IMR-90 (cell line): ENCODE data around the gene FAF2. TPM values are rescaled to one million over a fixed set of nuclear protein-coding genes. Genes with fewer than 3 reads are reported as not detected.

ENCODE experiments used
- ATAC-seq: fragments of 200-7000 bp; cut with Tn5 transposase; 2 replicates; pipeline ENCODE4 v1.9.1; 2020; ENCODE audit warnings: low read depth, mild to moderate bottlenecking, moderate library complexity
- BruUV-seq: library from RNA; stranded (reverse); fragments of 400-500 nt; replicated peaks from 2 replicates; lab custom pipeline; 2021; lab: Mats Ljungman, UMichigan
- CTCF ChIA-PET: fragments of 300-600 bp; formaldehyde crosslinking; extraction: SDS; loops from one replicate; lab custom pipeline; 2021; ENCODE audit warnings: antibody characterized with exemption; lab: Yijun Ruan, JAX
- POLR2A ChIA-PET: fragments of 300-600 bp; sonication (Branson Sonifier 250); formaldehyde crosslinking; loops from one replicate; lab custom pipeline; 2022; ENCODE audit warnings: antibody characterized with exemption; ENCODE audit not compliant: unreplicated experiment; lab: Charles Lee
- DNase-seq: peaks from one replicate; pipeline ENCODE4 v3.0.0; 2013
- H2AFZ ChIP-seq: replicated peaks from 2 replicates; pipeline ENCODE3; 2013; ENCODE audit warnings: low read length, mild to moderate bottlenecking; ENCODE audit not compliant: poor library complexity
- H2AK5ac ChIP-seq: 2 replicates; pipeline ENCODE4 v1.6.1; 2013; ENCODE audit warnings: low read depth, low read length, inconsistent platforms
- H2AK9ac ChIP-seq: replicated peaks from 2 replicates; pipeline ENCODE3; 2013; ENCODE audit warnings: mild to moderate bottlenecking, low read depth, low read length, moderate library complexity; ENCODE audit not compliant: poor library complexity
- H2BK120ac ChIP-seq: 2 replicates; pipeline ENCODE4 v1.6.1; 2013; ENCODE audit warnings: low read depth, low read length, inconsistent platforms
- H2BK15ac ChIP-seq: 3 replicates; pipeline ENCODE4 v1.6.1; 2013; ENCODE audit warnings: low read depth, low read length, inconsistent platforms
- H2BK20ac ChIP-seq: 2 replicates; pipeline ENCODE4 v1.6.1; 2013; ENCODE audit warnings: low read depth, mild to moderate bottlenecking, inconsistent platforms, low read length, moderate library complexity
- H2BK5ac ChIP-seq: 2 replicates; pipeline ENCODE4 v1.6.1; 2013; ENCODE audit warnings: mild to moderate bottlenecking, low read depth, low read length, inconsistent platforms; ENCODE audit not compliant: poor library complexity, severe bottlenecking
- H3K14ac ChIP-seq: replicated peaks from 2 replicates; pipeline ENCODE4 v1.6.1; 2013; ENCODE audit warnings: low read depth, low read length, inconsistent platforms
- H3K18ac ChIP-seq: 2 replicates; pipeline ENCODE4 v1.6.1; 2013; ENCODE audit warnings: low read depth, low read length, control low read depth
- H3K23ac ChIP-seq: 2 replicates; pipeline ENCODE4 v1.6.1; 2013; ENCODE audit warnings: low read depth, low read length, inconsistent platforms
- H3K27ac ChIP-seq: 2 replicates; pipeline ENCODE4 v1.5.1; 2013; ENCODE audit warnings: mild to moderate bottlenecking, control low read depth, low read length; ENCODE audit not compliant: insufficient read depth
- H3K27me3 ChIP-seq: 2 replicates; pipeline ENCODE4 v1.6.1; 2013; ENCODE audit warnings: low read length; ENCODE audit not compliant: control insufficient read depth, insufficient read depth
- H3K36me3 ChIP-seq: 2 replicates; pipeline ENCODE4 v1.6.1; 2013; ENCODE audit warnings: low read length, mixed read lengths; ENCODE audit not compliant: control insufficient read depth, insufficient read depth
- H3K4ac ChIP-seq: 2 replicates; pipeline ENCODE4 v1.6.1; 2013; ENCODE audit warnings: low read depth, low read length, inconsistent platforms
- H3K4me1 ChIP-seq: 2 replicates; pipeline ENCODE4 v1.6.1; 2013; ENCODE audit warnings: low read length, mixed read lengths; ENCODE audit not compliant: control insufficient read depth, insufficient read depth
- H3K4me2 ChIP-seq: 2 replicates; pipeline ENCODE4 v1.6.1; 2013; ENCODE audit warnings: low read depth, mild to moderate bottlenecking, control low read depth, low read length, moderate library complexity
- H3K4me3 ChIP-seq: 2 replicates; pipeline ENCODE4 v1.5.1; 2013; ENCODE audit warnings: low read depth, mild to moderate bottlenecking, control low read depth, low read length, moderate library complexity; ENCODE audit not compliant: insufficient read depth
- H3K56ac ChIP-seq: 2 replicates; pipeline ENCODE4 v1.6.1; 2013; ENCODE audit warnings: low read length, inconsistent platforms; ENCODE audit not compliant: insufficient read depth; ENCODE audit errors: extremely low read depth
- H3K79me1 ChIP-seq, 2 experiments: 2 replicates each; pipeline ENCODE4 v1.6.1; 2013; ENCODE audit warnings: low read length in 2 of 2, inconsistent platforms in 1 of 2, low read depth in 1 of 2
- H3K9ac ChIP-seq: 2 replicates; pipeline ENCODE4 v1.6.1; 2013; ENCODE audit warnings: low read depth, low read length, control low read depth
- H3K9me1 ChIP-seq: 2 replicates; pipeline ENCODE4 v1.6.1; 2013; ENCODE audit warnings: low read length, inconsistent platforms; ENCODE audit not compliant: insufficient read depth
- H3K9me3 ChIP-seq: 2 replicates; pipeline ENCODE4 v1.6.1; 2013; ENCODE audit warnings: low read length; ENCODE audit not compliant: control insufficient read depth, insufficient read depth
- H4K20me1 ChIP-seq: 2 replicates; pipeline ENCODE4 v1.6.1; 2013; ENCODE audit warnings: low read length, inconsistent platforms; ENCODE audit not compliant: insufficient read depth
- H4K5ac ChIP-seq: 2 replicates; pipeline ENCODE4 v1.6.1; 2013; ENCODE audit warnings: mild to moderate bottlenecking, low read depth, low read length, control low read depth
- H4K8ac ChIP-seq, 2 experiments: 2 replicates each; pipeline ENCODE4 v1.6.1; 2013; ENCODE audit warnings: low read depth in 2 of 2, low read length in 2 of 2, control low read depth in 1 of 2, inconsistent platforms in 1 of 2
- H4K91ac ChIP-seq: 2 replicates; pipeline ENCODE4 v1.6.1; 2013; ENCODE audit warnings: low read depth, low read length, inconsistent platforms; ENCODE audit not compliant: insufficient read depth
- MXI1 ChIP-seq: IDR thresholded peaks from 2 replicates; pipeline ENCODE4 v1.6.1; 2012; ENCODE audit warnings: low read depth, mild to moderate bottlenecking, low read length, moderate library complexity, borderline replicate concordance
- NFE2L2 ChIP-seq: fragments of 150-350 bp; IDR thresholded peaks from 2 replicates; pipeline ENCODE4 v1.6.1; 2016; ENCODE audit warnings: low read depth, mild to moderate bottlenecking, low read length
- RAD21 ChIP-seq: IDR thresholded peaks from 2 replicates; pipeline ENCODE4 v1.6.1; 2012; ENCODE audit warnings: low read length, improper control_type of control experiment
- WGBS, 2 experiments: methylation state at CpG; one replicate each; pipeline versions ENCODE4 v1.1.5 to v1.1.7; 2013; ENCODE audit warnings: missing lambda C conversion rate in 2 of 2; ENCODE audit not compliant: insufficient read length in 1 of 2; ENCODE audit errors: extremely low coverage in 2 of 2; 5-methylcytosine and 5-hydroxymethylcytosine counted together
- dilution Hi-C: fragments of 300-500 bp; cut with HindIII; formaldehyde crosslinking; loops from one replicate; pipeline ENCODE4 v1.14.3; 2018; ENCODE audit warnings: low sequenced_read_pairs; ENCODE audit not compliant: unreplicated experiment
- in situ Hi-C: fragments of 300-500 bp; cut with MboI; formaldehyde crosslinking; loops from 3 replicates; pipeline ENCODE4 v1.14.3; 2019; ENCODE audit warnings: low sequenced_read_pairs, inconsistent platforms, mixed read lengths
- intact Hi-C: fragments of 100-400 bp; cut with micrococcal nuclease; formaldehyde crosslinking; loops from 2 replicates; pipeline ENCODE4 v1.10.0; 2022
- polyA plus RNA-seq, 3 experiments: library from polyadenylated mRNA; depleted of rRNA; stranded (reverse); fragments of >200 nt; gene quantifications; 2 replicates each; pipeline ENCODE4 v1.2.3, GENCODE V29; 2012; ENCODE audit warnings: low replicate concordance in 1 of 3
- total RNA-seq: library from RNA; depleted of rRNA; stranded (reverse); fragments of >200 nt; gene quantifications from 2 replicates; pipeline ENCODE4 v1.2.3, GENCODE V29; 2012

FAF2 gene
- total and polyA plus RNA-seq, 2 of the 4 experiments (the other 2 are of a cell fraction) = 32.9 to 47.0 TPM

DNA sequence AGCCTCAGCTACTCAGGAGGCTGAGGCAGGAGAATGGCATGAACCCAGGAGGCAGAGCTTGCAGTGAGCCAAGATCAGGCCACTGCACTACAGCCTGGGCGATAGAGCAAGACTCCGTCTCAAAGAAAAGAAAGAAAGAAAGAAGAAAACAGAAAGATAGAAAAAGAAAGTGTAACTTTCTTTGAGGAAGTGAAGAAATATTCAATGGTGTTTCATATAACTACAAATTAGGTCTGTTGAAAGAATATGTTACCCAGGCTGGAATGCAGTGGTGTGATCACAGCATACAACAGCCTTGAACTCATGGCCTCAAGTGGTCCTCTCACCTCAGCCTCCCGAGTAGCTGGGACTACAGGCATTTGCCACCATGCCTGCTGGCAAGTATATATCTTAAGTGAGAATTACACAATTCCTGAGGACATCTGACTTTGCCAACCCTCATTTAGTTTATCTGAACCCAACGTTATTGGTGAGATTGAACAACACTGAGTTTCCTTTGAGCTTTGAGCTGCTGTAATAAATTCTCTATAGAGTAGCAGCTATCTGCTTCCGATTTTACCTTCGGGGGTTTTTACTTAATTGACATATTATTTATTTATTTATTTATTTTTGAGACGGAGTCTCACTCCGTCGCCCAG, 2.0 kb upstream of the FAF2 start:
- Histone ChIP-seq H2AK5ac (no peak overlapping the region), H3K9me3 (no peaks in the 10 kb centered on the region), H3K4ac (no peak overlapping the region), H4K91ac (no peak overlapping the region), H4K8ac (no peak overlapping the region), H3K4me1 (peaks cover 3% of the 10 kb centered on the region), H3K56ac (no peak overlapping the region), H2AFZ (no peak overlapping the region), H2AK9ac (no peak overlapping the region), H3K9me1 (no peaks in the 10 kb centered on the region; the same call in 1 of the 2 replicates), H4K20me1 (no peaks in the 10 kb centered on the region), H3K27me3 (no peaks in the 10 kb centered on the region), H3K27ac (no peak overlapping the region), H3K18ac (no peak overlapping the region), H2BK20ac (no peak overlapping the region), H3K36me3 (no peaks in the 10 kb centered on the region), H2BK5ac (no peak overlapping the region), H3K14ac (no peak overlapping the region), H3K79me1 (peaks cover 0 to 22% of the 10 kb centered on the region in 2 experiments; a peak in 3 of 4 replicates), H3K4me3 (no peak overlapping the region), H3K23ac (peak overlapping the region; percentile 31; the same call in 1 of the 2 replicates), H3K9ac (no peak overlapping the region), H2BK15ac (no peak overlapping the region), H2BK120ac (no peak overlapping the region), H4K5ac (no peak overlapping the region), H3K4me2 (no peak overlapping the region)
- POLR2A ChIA-PET = no interaction called here
- in situ Hi-C loops (no loop called here), dilution Hi-C loops (no loop called here), intact Hi-C loops (no loop called here)
- CTCF ChIA-PET = no interaction called here
- BruUV-seq = no TSS peak
- WGBS, 2 experiments = no CpG with 5 or more reads among the region's 9 CpGs
- ATAC-seq (no peak), DNase-seq (no peak)
- TF ChIP-seq MXI1 (no peak), NFE2L2 (no peak), RAD21 (no peak)
